NCI-H1105 treated with DMSO at 0.1 percent for 48 hours (cell line): ENCODE data around the gene PDCD2L.
"Not testable (repeated sequence)": the region's sequence is repeated elsewhere in the genome, so short reads cannot be mapped to it uniquely, and the experiment has no call there.

ENCODE experiments used
- DNase-seq: peaks from one replicate; lab custom pipeline; 2025; lab: John Stamatoyannopoulos, UW

The PDCD2L gene

GRCh38 chr19:34373601-34374288, 30.5 kb upstream of the PDCD2L start:
- no peak for DNase-seq

DNA sequence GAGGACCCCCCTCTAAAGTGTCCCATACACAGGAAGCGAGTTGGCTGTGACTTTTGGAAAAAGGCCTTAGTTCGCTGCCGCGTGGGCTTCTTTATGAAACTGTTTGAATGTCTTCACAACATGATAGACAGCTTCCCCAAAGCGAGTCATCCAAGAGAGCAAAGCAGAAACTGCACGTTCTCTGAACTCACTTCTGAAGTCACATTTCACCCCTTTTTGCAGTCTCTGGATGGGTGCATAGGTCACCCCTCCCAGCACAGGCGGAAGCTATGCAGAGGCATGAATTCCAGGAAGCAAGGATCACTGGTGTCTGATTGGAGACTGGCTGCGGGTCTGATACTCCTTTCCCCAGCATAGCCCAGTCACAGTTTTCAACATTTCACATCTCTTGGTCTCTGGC, 28.6 kb upstream of the PDCD2L start:
- DNase-seq: no peak

DNA sequence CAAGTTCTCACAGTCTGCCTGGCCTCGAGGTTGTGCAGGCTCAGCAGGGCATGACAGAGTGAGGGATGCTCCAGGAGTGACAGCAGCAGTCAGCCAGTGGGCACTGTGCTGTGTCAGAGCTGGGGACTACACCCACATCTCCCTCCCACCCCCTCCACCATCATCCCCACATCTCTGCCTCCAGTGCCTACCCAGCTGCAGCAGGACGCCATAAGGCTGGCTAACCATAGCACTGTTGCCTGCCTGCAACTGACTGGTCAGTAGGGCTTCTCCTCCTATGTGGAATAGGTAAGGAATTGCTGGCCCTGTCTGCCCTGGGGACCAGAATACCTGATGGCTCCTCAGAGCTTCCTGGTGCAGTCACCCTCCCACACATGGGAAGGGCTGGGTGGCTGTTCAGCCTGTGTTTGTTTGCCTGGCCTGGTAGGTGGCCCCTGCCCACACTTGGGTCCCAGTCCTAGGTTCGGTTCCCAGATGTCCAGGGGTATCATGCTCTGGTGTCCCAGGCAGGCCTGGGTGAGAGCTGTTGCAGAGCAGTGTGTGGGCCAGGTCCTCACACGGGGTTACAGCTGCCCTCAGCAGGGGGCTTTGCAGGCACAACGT, 23.5 kb upstream of the PDCD2L start:
- DNase-seq: no peak

GRCh38 chr19:34381399-34382251, 22.6 kb upstream of the PDCD2L start:
- no peak for DNase-seq

DNA sequence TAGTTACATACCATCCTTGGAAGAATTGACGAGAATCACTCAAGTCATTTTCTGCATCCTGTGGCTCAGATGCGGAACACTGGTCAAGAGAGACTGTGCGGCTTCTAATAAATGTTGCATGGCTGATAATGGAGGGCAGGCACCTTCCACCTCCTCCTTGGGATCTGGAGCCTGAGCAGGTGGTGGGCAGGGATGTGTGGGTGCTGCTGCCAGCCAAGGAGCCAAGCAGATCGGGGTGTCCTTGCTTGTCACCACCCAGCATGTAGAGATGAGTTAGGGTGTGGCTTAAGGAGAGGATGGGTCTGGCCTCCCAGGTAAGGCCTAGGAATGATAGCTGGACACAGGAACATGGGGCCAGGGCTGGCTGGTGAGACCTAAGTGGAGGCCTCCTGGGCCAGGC, 21.7 kb upstream of the PDCD2L start:
- DNase-seq: no peak

DNA sequence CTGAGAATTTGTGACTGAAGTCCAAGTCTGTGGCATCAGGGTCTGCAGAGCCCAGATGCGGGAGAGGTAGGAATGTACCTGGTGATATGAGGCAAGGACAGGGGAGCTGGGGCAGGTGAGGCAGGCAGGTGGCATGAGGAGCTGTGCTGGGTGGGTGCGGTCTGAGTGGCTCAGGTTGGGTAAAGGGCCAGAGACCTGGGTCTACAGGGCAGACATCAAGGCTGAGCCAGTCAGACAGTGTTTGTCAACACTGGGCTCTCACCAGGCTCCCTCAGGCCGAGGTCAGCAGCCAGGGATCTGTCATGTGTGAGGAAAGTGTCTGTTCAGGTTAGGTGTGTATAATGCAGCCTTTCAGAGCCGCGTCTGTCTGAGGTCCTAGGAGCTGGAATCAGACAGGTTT, 20.6 kb upstream of the PDCD2L start:
- no peak for DNase-seq

GRCh38 chr19:34386645-34387445, 17.4 kb upstream of the PDCD2L start:
- no peak for DNase-seq

DNA sequence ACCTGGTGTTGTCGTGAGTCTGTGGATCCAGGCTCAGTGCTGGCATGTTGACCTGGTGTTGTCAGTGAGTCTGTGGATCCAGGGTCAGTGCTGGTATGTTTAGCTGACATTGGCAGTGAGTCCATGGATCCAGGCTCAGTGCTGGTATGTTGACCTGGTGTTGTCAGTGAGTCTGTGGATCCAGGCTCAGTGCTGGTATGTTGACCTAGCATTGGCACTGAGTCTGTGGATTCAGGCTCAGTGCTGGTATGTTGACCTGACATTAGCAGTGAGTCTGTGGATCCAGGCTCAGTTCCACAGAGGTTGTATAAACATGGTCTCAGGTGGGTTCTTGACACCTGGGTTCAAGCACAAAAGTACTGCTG, 16.8 kb upstream of the PDCD2L start:
- no peak for DNase-seq

DNA sequence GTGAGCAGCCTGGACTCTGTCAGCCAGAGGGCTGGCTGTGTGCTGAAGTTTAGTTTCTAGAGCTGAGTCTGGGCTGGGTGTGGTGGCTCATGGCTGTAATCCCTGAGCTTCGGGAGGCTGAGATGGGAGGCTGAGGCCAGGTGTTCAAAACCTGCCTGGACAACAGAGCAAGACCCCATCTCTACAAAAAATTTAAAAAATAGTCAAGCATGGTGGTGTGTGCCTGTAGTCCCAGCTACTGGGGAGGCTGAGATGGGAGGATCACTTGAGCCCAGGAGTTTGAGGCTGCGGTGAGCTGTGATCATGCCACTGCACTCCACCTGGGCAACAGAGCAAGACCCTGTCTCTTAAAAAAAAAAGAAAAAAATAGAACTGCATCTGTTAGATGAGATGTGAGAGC, 15.5 kb upstream of the PDCD2L start:
- DNase-seq: not testable (repeated sequence)

GRCh38 chr19:34391813-34392212, 12.4 kb upstream of the PDCD2L start:
- no peak for DNase-seq

- DNase-seq: no peak
Measured at GRCh38 chr19:34393031-34393430, 11.2 kb upstream of the PDCD2L start.

GRCh38 chr19:34393629-34394028, 10.6 kb upstream of the PDCD2L start:
- DNase-seq: no peak

DNA sequence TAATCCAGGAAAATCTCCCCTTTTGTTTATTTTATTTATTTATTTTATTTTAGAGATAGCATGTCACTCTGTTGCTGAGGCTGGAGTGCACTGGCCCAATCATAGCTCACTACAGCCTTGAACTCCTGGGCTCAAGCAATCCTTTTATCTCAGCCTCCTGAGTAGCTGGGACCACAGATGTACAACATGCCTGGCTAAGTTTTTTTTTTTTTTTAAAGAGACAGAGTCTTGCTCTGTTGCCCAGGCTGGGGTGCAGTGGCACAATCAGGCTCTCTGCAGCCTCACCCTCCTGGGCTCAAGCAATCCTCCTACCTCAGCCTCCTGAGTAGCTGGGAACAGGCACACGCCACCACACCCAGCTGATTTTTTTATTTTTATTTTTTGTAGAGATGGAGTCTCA, 6.3 kb upstream of the PDCD2L start:
- DNase-seq: no peak

- no peak for DNase-seq
Measured at GRCh38 chr19:34399886-34400285, 4.3 kb upstream of the PDCD2L start.

DNA sequence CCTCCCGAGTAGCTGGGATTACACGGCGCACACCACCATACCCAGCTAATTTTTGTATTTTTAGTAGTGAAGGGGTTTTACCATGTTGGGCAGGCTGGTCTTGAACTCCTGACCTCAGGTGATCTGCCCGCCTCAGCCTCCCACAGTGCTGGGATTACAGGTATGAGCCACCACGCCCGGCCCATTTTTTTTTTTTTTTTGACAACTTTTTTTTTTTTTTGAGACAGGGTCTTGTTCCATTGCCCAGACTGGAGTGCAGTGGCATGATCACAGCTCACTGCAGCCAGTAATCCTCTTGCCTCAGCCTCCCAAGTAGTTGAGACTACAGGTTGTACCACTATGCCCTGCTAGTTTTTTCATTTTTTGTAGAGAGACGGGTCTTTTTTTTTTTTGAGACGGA, 3.4 kb upstream of the PDCD2L start:
- not testable (repeated sequence) for DNase-seq

DNA sequence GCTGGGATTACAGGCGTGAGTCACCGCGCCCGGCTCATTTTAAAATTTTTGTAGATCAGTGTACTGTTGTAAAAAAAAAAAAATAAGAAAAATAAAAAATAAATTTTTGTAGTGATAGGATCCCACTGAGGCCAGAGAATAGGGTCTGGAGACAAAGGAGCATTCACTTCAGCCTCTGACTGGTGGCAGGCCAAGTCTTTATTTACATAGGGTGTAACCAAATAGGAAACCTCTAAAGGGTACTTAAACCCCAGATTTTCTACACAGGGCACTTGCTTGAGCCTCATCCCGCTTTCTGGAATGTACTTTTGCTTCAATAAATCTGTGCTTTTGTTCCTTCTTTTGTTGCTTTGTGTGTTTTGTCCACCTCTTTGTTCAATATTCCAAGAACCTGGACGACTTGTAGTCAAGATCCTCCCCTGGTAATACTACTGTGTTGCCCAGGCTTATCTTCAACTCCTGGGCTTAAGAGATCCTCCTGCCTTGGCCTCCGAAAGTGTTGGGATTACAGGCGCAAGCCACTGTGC, 2.1 kb upstream of the PDCD2L start:
- DNase-seq: no peak

DNA sequence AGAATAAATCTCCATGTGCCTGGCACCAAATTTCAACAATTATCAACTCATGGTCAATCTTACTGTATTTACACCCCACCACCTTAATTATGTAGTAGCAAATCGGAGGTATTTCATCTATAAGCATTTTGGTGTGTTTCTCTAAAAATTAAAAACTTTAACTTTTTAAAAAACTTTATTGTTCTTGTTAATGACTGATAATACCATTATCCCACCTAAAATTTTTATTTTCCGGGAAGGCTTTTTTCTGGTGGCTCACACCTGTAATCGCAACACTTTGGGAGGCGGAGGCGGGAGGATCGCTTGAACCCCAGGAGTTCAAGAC, 453 bp upstream of the PDCD2L start:
- no peak for DNase-seq

- no peak for DNase-seq
Measured at GRCh38 chr19:34405892-34406660, 1.9 kb downstream of the PDCD2L start.

DNA sequence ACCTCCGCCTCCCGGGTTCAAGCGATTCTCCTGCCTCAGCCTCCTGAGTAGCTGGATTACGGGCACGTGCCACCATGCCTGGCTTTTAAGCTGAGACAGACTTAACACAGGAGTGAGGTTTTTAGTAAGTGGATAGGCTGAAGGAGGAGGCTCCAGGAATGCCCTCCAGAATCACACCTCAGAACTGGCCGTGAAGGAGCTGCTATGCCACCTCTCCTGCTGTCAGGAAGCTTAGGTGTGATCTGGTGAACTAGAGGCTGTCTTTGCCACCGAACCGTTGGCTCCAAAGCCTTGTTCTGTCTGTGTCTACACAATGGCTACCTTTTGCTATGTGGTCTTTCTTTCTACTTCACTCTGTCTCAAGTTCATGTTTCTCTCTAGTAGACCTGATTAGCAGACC, 4.2 kb downstream of the PDCD2L start:
- DNase-seq: no peak

DNA sequence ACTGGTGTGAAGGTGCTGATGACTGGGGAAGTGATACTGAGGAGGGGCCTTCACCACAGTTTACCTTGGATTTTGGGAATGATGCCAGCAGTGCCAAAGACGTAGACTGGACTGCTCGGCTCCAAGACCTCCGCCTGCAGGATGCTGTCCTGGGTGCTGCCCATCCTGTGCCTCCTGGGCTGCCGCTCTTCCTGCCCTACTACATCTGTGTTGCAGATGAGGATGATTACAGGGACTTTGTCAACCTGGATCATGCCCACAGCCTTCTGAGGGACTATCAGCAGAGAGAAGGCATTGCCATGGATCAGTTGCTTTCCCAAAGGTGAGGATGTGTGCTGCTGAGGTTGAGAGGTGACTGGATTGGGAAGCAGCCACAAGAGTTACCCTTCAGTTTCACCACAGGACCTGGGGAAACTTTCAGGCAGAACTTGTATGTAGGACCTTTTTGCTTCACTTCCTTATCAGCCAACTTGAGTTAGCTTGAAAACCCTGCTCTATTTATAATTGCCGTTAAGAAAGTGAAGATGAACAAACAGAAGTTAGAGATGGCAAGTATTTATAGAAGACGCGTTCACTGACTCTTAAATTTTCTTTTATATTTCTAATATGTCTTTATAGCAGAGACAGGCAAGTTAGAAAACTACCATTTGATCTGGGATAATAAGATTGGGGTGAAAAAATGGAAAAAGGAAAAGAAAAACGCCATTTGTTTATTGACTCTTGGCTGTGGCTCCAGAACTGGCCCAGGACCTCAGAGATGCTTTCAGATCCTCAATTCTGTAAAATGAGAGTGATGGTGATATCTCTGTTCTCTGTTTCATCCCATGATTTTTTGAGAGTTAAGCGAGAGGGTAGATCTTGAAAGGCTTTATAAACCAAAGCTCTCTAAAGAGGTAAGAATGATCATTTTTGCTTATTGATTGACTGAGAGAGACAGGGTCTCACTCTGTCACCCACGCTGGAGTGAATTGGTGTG, 5.3 kb downstream of the PDCD2L start:
- no peak for DNase-seq
